Measurements from ENCODE around the gene ADAP1.
"Not testable (repeated sequence)": the region's sequence is repeated elsewhere in the genome, so short reads cannot be mapped to it uniquely, and the experiment has no call there.

The ADAP1 gene

GRCh38 chr7:966291-967069 is 12.0 kb upstream of the ADAP1 start:
- peaks cover 2 to 54% (median 26%) of the 10 kb centered on the region in 5 donors for H3K4me1 ChIP-seq (ENCODE audit: control insufficient read depth in 5 of 5, insufficient read depth in 5 of 5, low read length in 5 of 5)
- H3K4me3 ChIP-seq (ENCODE audit: low read depth in 1 of 5, low read length in 5 of 5), result no peak overlapping the region
- no peaks in the 10 kb centered on the region for H3K9me3 ChIP-seq (ENCODE audit: control insufficient read depth in 5 of 5, low read length in 5 of 5)
- peaks cover 0 to 4% (median 0%) of the 10 kb centered on the region in 5 donors for H3K27me3 ChIP-seq (ENCODE audit: control insufficient read depth in 5 of 5, insufficient read depth in 4 of 5, low read length in 5 of 5)
- no peak overlapping the region for H3K9ac ChIP-seq (ENCODE audit: low read length in 5 of 5)
- no peak overlapping the region for H3K27ac ChIP-seq (ENCODE audit: low read depth, low read length)
- H3K36me3 ChIP-seq (ENCODE audit: control insufficient read depth in 5 of 5, insufficient read depth in 5 of 5, low read length in 5 of 5), result peaks cover 0 to 46% (median 40%) of the 10 kb centered on the region in 5 donors

GRCh38 chr7:964401-965231 is 10.1 kb upstream of the ADAP1 start:
- H3K27ac ChIP-seq (ENCODE audit: low read depth, low read length), result peak overlapping the region; percentile 76
- H3K27me3 ChIP-seq (ENCODE audit: control insufficient read depth in 5 of 5, insufficient read depth in 4 of 5, low read length in 5 of 5), result peaks cover 0 to 9% (median 5%) of the 10 kb centered on the region in 5 donors
- peaks cover 2 to 57% (median 26%) of the 10 kb centered on the region in 5 donors for H3K4me1 ChIP-seq (ENCODE audit: control insufficient read depth in 5 of 5, insufficient read depth in 5 of 5, low read length in 5 of 5)
- no peaks in the 10 kb centered on the region for H3K9me3 ChIP-seq (ENCODE audit: control insufficient read depth in 5 of 5, low read length in 5 of 5)
- H3K36me3 ChIP-seq (ENCODE audit: control insufficient read depth in 5 of 5, insufficient read depth in 5 of 5, low read length in 5 of 5), result peaks cover 0 to 35% (median 27%) of the 10 kb centered on the region in 5 donors
- H3K9ac ChIP-seq (ENCODE audit: low read length in 5 of 5), result peak overlapping the region in 4 of 5 donors; percentile 21 to 66 (median 41)
- peak overlapping the region in 2 of 5 donors; percentile 16 to 34 for H3K4me3 ChIP-seq (ENCODE audit: low read depth in 1 of 5, low read length in 5 of 5)

- no peak overlapping the region for H3K27ac ChIP-seq (ENCODE audit: low read depth, low read length)
- no peak overlapping the region for H3K4me3 ChIP-seq (ENCODE audit: low read depth in 1 of 5, low read length in 5 of 5)
- no peak overlapping the region for H3K9ac ChIP-seq (ENCODE audit: low read length in 5 of 5)
- H3K27me3 ChIP-seq (ENCODE audit: control insufficient read depth in 5 of 5, insufficient read depth in 4 of 5, low read length in 5 of 5), result peaks cover 0 to 9% (median 5%) of the 10 kb centered on the region in 5 donors
- H3K9me3 ChIP-seq (ENCODE audit: control insufficient read depth in 5 of 5, low read length in 5 of 5), result no peaks in the 10 kb centered on the region
- peaks cover 0 to 24% (median 18%) of the 10 kb centered on the region in 5 donors for H3K36me3 ChIP-seq (ENCODE audit: control insufficient read depth in 5 of 5, insufficient read depth in 5 of 5, low read length in 5 of 5)
- H3K4me1 ChIP-seq (ENCODE audit: control insufficient read depth in 5 of 5, insufficient read depth in 5 of 5, low read length in 5 of 5), result peaks cover 2 to 50% (median 25%) of the 10 kb centered on the region in 5 donors
These were observed 9.0 kb upstream of the ADAP1 start for GRCh38 chr7:963236-964078.

- Histone ChIP-seq H3K36me3 (ENCODE audit: control insufficient read depth in 5 of 5, insufficient read depth in 5 of 5, low read length in 5 of 5) (peaks cover 0 to 15% (median 9%) of the 10 kb centered on the region in 5 donors), H3K4me3 (ENCODE audit: low read depth in 1 of 5, low read length in 5 of 5) (no peak overlapping the region), H3K4me1 (ENCODE audit: control insufficient read depth in 5 of 5, insufficient read depth in 5 of 5, low read length in 5 of 5) (peaks cover 2 to 54% (median 34%) of the 10 kb centered on the region in 5 donors), H3K27me3 (ENCODE audit: control insufficient read depth in 5 of 5, insufficient read depth in 4 of 5, low read length in 5 of 5) (peaks cover 0 to 9% (median 5%) of the 10 kb centered on the region in 5 donors), H3K9ac (ENCODE audit: low read length in 5 of 5) (no peak overlapping the region), H3K9me3 (ENCODE audit: control insufficient read depth in 5 of 5, low read length in 5 of 5) (no peaks in the 10 kb centered on the region), H3K27ac (ENCODE audit: low read depth, low read length) (no peak overlapping the region)
These were observed 8.1 kb upstream of the ADAP1 start for GRCh38 chr7:962401-963081.

- peaks cover 0 to 9% (median 5%) of the 10 kb centered on the region in 5 donors for H3K27me3 ChIP-seq (ENCODE audit: control insufficient read depth in 5 of 5, insufficient read depth in 4 of 5, low read length in 5 of 5)
- H3K27ac ChIP-seq (ENCODE audit: low read depth, low read length), result no peak overlapping the region
- no peak overlapping the region for H3K9ac ChIP-seq (ENCODE audit: low read length in 5 of 5)
- no peak overlapping the region for H3K4me3 ChIP-seq (ENCODE audit: low read depth in 1 of 5, low read length in 5 of 5)
- H3K36me3 ChIP-seq (ENCODE audit: control insufficient read depth in 5 of 5, insufficient read depth in 5 of 5, low read length in 5 of 5), result peaks cover 0 to 7% (median 1%) of the 10 kb centered on the region in 5 donors
- peaks cover 2 to 60% (median 38%) of the 10 kb centered on the region in 5 donors for H3K4me1 ChIP-seq (ENCODE audit: control insufficient read depth in 5 of 5, insufficient read depth in 5 of 5, low read length in 5 of 5)
- H3K9me3 ChIP-seq (ENCODE audit: control insufficient read depth in 5 of 5, low read length in 5 of 5), result no peaks in the 10 kb centered on the region
These were observed 7.3 kb upstream of the ADAP1 start for GRCh38 chr7:961546-962400.

GRCh38 chr7:960972-961371 is 6.5 kb upstream of the ADAP1 start:
- H3K27ac ChIP-seq (ENCODE audit: low read depth, low read length); H3K36me3 ChIP-seq (ENCODE audit: control insufficient read depth in 5 of 5, insufficient read depth in 5 of 5, low read length in 5 of 5); H3K27me3 ChIP-seq (ENCODE audit: control insufficient read depth in 5 of 5, insufficient read depth in 4 of 5, low read length in 5 of 5); H3K9ac ChIP-seq (ENCODE audit: low read length in 5 of 5); H3K4me3 ChIP-seq (ENCODE audit: low read depth in 1 of 5, low read length in 5 of 5); H3K9me3 ChIP-seq (ENCODE audit: control insufficient read depth in 5 of 5, low read length in 5 of 5): not testable (repeated sequence)
- peaks cover 2 to 57% (median 37%) of the 10 kb centered on the region in 5 donors for H3K4me1 ChIP-seq (ENCODE audit: control insufficient read depth in 5 of 5, insufficient read depth in 5 of 5, low read length in 5 of 5)

- Histone ChIP-seq H3K27ac (ENCODE audit: low read depth, low read length) (no peak overlapping the region), H3K4me3 (ENCODE audit: low read depth in 1 of 5, low read length in 5 of 5) (no peak overlapping the region), H3K36me3 (ENCODE audit: control insufficient read depth in 5 of 5, insufficient read depth in 5 of 5, low read length in 5 of 5) (no peaks in the 10 kb centered on the region), H3K9me3 (ENCODE audit: control insufficient read depth in 5 of 5, low read length in 5 of 5) (no peaks in the 10 kb centered on the region), H3K4me1 (ENCODE audit: control insufficient read depth in 5 of 5, insufficient read depth in 5 of 5, low read length in 5 of 5) (peaks cover 1 to 51% (median 32%) of the 10 kb centered on the region in 5 donors), H3K9ac (ENCODE audit: low read length in 5 of 5) (no peak overlapping the region), H3K27me3 (ENCODE audit: control insufficient read depth in 5 of 5, insufficient read depth in 4 of 5, low read length in 5 of 5) (peaks cover 0 to 9% (median 5%) of the 10 kb centered on the region in 5 donors)
These were observed 5.9 kb upstream of the ADAP1 start for GRCh38 chr7:960269-960871.

GRCh38 chr7:959740-960139 is 5.3 kb upstream of the ADAP1 start:
- H3K4me1 ChIP-seq (ENCODE audit: control insufficient read depth in 5 of 5, insufficient read depth in 5 of 5, low read length in 5 of 5), result peaks cover 0 to 47% (median 30%) of the 10 kb centered on the region in 5 donors
- H3K4me3 ChIP-seq (ENCODE audit: low read depth in 1 of 5, low read length in 5 of 5); H3K36me3 ChIP-seq (ENCODE audit: control insufficient read depth in 5 of 5, insufficient read depth in 5 of 5, low read length in 5 of 5); H3K27ac ChIP-seq (ENCODE audit: low read depth, low read length); H3K9me3 ChIP-seq (ENCODE audit: control insufficient read depth in 5 of 5, low read length in 5 of 5); H3K9ac ChIP-seq (ENCODE audit: low read length in 5 of 5); H3K27me3 ChIP-seq (ENCODE audit: control insufficient read depth in 5 of 5, insufficient read depth in 4 of 5, low read length in 5 of 5): not testable (repeated sequence)
